Measurements from ENCODE around the gene SSB.

DNA sequence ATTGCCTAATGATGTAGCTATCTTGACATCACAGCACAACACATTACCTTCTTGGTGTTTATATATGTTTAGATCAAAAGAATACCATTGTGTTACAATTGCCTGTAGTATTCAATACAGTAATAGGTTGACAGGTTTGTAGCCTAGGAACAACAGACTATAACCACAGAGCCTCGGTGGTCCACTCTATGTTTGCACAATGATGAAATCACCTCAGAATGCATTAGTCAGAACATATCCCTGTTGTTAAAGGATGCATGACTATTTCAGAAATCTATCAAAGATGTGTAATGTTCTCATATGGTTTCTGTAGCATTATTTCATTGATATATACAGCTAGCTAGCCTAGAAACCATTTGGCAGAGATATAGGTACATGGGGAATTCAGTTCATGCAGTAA is 17.2 kb downstream of the SSB start:
- TF ChIP-seq, protein P1, sequence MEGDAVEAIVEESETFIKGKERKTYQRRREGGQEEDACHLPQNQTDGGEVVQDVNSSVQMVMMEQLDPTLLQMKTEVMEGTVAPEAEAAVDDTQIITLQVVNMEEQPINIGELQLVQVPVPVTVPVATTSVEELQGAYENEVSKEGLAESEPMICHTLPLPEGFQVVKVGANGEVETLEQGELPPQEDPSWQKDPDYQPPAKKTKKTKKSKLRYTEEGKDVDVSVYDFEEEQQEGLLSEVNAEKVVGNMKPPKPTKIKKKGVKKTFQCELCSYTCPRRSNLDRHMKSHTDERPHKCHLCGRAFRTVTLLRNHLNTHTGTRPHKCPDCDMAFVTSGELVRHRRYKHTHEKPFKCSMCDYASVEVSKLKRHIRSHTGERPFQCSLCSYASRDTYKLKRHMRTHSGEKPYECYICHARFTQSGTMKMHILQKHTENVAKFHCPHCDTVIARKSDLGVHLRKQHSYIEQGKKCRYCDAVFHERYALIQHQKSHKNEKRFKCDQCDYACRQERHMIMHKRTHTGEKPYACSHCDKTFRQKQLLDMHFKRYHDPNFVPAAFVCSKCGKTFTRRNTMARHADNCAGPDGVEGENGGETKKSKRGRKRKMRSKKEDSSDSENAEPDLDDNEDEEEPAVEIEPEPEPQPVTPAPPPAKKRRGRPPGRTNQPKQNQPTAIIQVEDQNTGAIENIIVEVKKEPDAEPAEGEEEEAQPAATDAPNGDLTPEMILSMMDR (IDR thresholded peaks at IDR 0.05; ENCODE audit: insufficient read depth, low read length, poor library complexity, severe bottlenecking) = no peak
- TF ChIP-seq EZH2phosphoT487 (conservative IDR thresholded peaks at IDR 0.05; ENCODE audit: low read length) = no peak
